ENCODE data around the gene FBXL16.
A peak's percentile ranks its signal among the peaks of the same experiment; 100 is the strongest.

Gene FBXL16

DNA sequence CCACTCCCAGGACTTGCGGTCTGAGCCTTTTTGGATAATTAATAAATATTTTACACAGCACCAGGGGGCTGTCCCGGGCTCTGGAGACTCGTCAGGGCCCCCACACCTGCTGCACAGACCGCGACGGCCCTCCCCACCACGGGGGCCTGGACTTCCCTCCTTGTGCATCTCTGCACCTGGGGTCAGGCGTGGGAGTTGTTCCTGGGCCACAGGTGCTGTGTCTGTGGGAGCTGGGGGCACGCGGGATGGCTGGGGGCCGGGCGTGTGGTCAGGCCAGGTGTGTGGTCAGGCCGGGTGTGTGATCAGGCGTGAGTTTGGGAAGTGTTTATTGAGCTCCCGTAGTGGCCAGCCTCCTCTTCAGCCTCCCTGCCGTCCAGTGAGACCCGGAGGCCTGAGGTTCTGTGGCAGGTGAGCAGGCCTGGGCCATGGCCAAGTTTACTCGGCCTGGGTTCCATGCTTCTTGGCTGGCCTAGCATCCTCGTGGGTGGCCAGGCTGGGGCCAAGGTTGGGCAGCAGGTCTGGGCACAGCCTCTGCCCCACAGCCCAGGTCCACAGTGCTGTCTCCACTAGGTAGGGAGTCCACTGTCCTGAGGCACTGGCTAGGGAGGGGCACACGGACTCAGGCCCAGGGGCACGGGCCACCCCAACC, 27.3 kb downstream of the FBXL16 start:
- no peak for DNase-seq (ENCODE audit: low read depth in 1 of 2, low spot score in 1 of 2)

DNA sequence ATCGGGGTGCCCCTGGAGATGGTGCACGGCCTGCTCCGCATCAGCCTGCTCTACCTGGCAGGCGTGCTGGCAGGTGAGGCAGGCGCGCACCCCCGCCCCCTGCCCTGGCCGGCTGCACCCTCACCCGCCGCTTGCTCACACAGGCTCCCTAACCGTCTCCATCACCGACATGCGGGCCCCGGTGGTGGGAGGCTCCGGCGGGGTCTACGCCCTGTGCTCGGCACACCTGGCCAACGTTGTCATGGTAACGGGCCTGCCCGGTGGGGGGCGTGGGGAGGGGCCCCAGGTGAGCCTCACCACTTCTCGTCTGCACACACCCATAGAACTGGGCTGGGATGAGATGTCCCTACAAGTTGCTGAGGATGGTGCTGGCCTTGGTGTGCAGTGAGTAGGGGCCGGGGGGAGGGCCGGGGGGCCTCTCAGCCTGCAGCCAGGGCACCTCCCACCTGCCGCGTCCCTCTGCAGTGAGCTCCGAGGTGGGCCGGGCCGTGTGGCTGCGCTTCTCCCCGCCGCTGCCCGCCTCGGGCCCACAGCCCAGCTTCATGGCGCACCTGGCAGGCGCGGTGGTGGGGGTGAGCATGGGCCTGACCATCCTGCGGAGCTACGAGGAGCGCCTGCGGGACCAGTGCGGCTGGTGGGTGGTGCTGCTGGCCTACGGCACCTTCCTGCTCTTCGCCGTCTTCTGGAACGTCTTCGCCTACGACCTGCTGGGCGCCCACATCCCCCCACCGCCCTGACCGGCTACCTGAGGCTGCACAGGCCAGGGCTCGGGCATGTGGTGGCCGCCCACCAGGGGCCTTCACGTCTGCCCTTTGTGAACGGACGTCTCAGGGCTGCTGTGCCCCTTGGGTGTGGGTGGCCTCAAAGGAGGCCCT, 28.0 kb downstream of the FBXL16 start:
- no peak for DNase-seq (ENCODE audit: low read depth in 1 of 2, low spot score in 1 of 2)

DNA sequence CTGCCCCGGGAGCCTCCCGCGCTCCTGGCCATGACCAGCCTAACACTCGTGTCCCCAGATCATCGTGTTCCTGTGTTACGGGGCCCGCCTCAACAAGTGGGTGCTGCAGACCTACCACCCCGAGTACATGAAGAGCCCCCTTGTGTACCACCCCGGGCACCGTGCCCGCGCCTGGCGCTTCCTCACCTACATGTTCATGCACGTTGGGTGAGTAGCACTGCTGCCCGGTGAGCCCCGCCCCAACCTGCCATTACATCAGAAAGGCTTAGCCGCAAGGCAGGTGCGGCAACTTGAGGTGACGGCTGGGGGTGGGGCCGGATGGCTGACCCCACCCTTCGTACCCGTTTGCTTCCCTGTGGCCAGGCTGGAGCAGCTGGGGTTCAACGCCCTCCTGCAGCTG, 28.7 kb downstream of the FBXL16 start:
- no peak for DNase-seq (ENCODE audit: low read depth in 1 of 2, low spot score in 1 of 2)

DNA sequence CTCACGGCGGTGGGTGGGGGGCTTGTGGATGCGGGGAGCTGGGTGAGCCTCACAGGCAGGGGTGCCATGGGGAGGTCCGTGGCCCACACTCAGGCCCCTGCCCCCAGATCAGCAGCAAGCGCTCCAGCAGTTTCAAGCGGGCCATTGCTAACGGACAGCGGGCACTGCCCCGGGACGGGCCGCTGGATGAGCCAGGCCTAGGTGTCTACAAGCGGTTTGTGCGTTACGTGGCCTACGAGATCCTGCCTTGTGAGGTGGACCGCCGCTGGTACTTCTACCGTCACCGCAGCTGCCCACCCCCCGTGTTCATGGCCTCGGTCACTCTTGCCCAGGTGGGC, 29.1 kb downstream of the FBXL16 start:
- DNase-seq (ENCODE audit: low read depth in 1 of 2, low spot score in 1 of 2) = no peak

DNA sequence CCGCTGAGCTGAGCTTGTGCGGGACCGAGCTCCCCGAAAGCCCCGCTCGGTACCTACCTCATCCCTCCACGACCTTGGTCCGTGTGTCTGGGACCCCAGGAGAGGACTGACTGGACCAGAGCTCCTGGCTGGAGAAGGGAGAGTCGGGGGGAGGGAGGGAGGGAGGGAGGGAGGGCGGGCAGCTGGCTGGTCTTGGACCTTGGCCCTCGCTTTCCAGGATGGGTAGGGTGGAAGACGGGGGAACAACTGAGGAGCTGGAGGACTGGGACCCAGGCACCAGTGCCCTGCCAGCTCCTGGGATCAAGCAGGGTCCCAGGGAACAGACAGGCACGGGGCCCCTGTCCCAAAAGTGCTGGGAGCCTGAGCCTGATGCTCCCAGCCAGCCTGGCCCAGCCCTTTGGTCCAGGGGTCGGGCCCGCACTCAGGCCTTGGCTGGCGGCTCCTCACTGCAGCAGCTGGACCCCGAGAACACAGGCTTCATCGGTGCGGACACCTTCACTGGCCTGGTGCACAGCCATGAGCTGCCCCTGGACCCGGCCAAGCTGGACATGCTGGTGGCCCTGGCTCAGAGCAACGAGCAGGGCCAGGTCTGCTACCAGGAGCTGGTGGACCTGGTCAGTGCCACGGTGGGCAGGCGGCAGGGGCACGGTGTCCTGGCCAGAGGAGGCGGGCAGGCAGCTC, 29.6 kb downstream of the FBXL16 start:
- no peak for DNase-seq (ENCODE audit: low read depth in 1 of 2, low spot score in 1 of 2)

DNA sequence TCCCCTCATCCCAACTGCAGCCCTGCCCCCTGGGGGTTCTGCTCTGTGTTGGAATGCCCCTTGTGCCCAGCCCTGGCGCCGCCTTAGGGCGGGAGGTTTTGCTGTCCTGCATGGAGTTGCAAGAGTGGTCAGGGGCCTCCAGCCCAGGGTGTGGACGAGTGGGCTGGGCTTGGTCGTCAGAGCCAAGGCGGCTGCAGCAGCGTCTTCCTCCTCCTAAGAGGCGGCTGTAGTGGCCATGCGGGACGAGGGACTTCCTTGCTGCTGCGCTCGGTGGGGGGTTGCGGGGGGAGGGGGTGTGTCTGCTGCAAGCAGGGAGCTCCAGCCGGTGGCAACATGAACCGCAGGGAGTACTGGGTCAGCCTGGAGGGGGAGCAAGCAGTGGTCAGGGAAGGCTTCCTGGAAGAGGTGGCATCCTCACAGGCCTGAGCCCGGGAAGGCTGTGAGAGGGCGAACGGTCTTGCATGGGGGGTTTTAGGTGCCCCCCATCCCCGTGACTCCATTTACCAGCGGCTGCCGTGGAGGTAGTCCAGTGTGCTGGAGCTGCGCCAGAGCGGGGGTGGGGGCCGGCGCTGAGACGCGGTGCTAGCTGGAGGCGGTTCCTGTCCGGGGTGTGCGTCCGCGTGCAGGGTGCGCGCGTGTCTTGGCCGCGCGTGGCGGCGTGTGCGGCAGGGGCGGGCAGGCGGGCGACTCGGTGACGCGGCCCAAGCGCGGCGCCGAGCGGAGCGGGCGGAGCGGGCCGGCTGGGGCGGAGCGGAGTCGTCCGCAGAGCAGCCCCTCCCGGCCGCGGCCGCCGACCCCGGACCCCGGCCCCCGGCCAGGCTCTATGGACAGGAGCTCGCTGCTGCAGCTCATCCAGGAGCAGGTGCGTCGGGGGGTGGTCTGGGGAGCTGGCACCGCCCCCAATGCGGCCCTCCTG, 30.4 kb downstream of the FBXL16 start, which contains the start of gene RHBDL1:
RHBDL1 (plus strand) TSS at position 704 of the 916 bp plus-strand sequence; CDS start at position 824, 120 bp downstream.
- no peak for DNase-seq (ENCODE audit: low read depth in 1 of 2, low spot score in 1 of 2)

DNA sequence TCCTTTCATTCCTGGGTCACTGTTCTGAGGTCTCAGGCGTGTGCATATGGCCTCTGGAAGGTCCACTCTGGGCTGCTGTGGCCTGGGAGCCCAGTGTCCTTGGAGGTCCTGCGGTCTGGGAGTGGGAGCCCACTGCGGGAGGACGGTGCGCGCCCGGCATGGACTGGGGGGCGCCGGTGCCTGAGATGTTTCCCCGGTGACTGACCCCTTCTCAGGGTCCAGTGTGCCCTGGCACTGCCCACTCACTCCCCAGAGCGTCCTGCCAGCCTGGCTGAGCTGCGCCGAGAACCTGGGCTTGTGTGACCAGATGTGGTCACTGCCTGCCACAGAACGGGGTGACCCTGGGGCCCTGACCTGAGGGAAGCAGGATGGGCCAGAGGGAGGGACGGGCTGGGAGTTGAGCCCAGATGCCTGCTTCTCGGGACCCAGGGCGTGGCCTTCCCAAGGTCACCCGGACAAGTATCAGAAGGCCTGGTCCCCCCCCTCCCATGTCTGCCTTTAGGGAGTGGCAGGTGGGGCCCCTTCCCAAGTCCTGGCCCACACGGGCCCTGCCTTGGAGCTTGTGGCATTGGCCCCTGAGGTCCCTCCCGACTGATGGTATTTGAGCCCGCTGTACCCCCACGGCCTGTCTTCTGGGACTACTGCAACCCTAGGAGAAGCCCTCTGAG, 31.3 kb downstream of the FBXL16 start:
- no peak for DNase-seq (ENCODE audit: low read depth in 1 of 2, low spot score in 1 of 2)

DNA sequence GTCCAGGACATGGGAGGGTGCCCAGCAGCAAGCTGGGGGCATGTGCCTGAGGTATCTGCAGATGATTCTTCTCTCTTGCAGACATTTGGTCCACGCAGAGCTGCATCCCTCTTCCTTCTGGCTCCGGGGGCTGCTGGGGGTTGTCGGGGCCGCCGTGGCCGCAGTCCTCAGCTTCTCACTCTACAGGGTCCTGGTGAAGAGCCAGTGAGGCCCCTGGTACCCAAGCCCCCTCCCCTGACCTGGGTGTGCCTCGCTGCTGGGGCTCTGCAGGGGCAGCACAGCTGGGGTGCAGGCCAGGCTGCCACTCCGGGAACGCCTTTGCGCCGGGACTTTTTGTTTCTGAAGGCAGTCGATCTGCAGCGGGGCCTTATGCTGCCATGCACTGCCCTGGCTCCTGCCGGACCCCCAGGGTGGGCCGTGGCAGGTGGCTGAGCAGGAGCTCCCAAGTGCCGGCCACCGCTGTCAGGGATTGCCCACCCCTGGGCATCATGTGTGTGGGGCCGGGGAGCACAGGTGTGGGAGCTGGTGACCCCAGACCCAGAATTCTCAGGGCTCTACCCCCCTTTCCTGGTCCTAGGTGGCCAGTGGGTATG, 32.1 kb downstream of the FBXL16 start:
- no peak for DNase-seq (ENCODE audit: low read depth in 1 of 2, low spot score in 1 of 2)

DNA sequence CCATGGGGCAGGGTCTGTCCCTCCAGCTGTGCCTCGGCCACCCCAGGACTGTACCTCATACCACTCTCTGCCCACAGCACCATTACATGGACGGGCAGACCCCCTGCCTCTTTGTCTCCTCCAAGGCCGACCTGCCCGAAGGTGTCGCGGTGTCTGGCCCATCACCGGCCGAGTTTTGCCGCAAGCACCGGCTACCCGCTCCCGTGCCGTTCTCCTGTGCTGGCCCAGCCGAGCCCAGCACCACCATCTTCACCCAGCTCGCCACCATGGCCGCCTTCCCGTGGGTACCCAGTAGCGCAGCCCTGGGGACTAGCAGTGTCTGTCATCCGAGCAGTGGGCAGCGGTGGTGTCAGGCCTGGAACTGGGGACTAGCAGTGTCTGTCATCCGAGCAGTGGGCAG, 32.8 kb downstream of the FBXL16 start:
- DNase-seq (ENCODE audit: low read depth in 1 of 2, low spot score in 1 of 2) = no peak

DNA sequence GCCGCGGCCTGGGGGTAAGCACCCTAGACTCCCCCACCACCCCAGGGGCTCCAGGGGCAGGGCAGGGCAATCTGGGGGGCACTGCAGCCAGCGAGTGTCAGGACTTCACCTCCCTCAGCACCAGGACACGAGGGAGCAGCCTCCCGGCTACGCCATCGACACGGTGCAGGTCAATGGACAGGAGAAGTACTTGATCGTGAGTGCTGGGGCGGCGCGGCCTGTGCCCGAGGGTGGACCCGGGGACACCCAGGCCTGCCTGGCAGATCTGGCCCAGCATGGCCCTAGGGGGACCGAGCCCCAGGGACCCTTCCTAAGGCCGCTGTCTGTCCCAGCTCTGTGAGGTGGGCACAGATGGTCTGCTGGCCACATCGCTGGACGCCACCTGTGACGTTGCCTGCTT, 33.2 kb downstream of the FBXL16 start:
- no peak for DNase-seq (ENCODE audit: low read depth in 1 of 2, low spot score in 1 of 2)

DNA sequence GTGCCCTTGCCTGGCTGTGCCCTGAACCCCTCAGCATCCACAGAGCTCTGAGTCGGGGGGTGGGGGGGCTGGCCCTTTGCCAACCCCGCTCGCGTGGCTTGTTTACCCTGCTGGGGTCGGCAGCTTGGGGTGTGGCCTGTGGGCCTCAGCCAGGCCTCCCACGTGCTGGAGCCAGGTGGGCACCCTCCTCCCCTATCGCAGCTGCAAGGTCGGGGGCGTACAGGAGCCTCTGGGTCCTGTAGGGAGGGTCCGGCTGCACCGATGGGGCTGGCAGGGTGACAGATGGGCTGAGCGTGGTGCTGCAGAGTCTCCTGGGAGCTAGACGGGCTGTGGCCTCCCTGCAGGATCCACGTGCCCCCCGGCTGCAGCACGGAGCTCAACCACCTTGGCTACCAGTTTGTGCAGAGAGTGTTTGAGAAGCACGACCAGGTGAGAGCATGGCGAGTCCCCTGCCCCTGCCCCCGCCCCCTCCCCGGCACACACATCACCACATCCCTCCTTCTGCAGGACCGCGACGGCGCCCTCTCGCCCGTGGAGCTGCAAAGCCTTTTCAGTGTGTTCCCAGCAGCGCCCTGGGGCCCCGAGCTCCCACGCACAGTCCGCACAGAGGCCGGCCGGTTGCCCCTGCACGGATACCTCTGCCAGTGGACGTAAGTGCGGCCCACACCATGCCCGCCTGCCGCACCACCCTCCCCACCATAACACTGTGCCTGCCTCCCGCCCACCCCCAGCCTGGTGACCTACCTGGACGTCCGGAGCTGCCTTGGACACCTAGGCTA, 34.1 kb downstream of the FBXL16 start:
- no peak for DNase-seq (ENCODE audit: low read depth in 1 of 2, low spot score in 1 of 2)

DNA sequence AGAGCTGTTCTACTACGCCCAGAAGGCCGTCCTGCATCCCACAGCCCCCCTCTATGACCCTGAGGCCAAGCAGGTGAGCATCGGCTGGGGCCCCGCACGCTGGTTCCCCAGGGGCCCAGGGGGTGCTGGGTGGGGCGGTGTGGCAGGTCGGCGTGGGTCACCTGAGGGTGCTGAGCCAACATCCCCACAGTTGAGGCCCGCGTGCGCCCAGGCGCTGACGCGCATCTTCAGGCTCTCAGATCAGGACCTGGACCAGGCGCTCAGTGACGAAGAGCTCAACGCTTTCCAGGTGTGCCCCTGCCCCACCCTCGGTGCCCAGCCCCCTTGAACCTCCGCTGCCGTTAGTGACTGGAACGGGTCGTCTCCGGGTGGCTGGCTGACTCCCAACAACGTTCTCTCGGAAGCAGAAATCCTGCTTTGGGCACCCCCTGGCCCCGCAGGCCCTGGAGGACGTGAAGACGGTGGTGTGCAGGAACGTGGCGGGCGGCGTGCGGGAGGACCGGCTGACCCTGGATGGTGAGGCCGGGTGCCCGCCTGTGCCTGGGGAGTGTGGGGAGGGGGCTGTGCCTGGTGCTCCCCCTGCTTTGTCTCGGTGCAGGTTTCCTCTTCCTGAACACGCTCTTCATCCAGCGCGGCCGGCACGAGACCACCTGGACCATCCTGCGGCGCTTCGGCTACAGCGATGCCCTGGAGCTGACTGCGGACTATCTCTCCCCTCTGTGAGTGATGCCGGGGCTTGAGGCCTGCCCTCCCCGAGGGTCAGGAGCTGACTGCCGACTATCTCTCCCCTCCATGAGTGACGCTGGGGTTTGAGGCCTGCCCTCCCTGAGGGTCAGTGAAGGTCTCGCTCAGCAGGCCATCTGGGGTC, 34.9 kb downstream of the FBXL16 start:
- DNase-seq (ENCODE audit: low read depth in 1 of 2, low spot score in 1 of 2) = no peak

DNA sequence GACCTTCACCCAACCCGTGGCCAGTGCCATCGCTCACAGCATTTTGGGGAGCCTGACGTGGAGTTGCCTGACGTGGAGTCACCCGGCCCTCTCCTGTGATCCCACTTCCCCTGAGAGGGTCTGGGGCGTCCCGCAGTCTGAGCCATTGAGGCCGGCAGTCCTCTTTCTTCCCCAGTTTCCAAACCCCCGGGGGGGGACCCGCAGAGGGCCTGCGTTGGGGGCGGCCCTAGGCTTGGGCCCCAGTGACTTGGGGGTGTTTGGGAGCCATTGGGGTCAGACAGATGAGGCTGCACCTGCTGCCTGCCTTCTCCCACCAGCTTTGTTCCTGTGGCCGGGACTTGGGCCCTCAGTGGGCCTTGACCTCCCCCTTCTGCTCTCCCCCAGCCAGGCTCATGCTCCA, 35.9 kb downstream of the FBXL16 start:
- DNase-seq (ENCODE audit: low read depth in 1 of 2, low spot score in 1 of 2) = no peak

DNA sequence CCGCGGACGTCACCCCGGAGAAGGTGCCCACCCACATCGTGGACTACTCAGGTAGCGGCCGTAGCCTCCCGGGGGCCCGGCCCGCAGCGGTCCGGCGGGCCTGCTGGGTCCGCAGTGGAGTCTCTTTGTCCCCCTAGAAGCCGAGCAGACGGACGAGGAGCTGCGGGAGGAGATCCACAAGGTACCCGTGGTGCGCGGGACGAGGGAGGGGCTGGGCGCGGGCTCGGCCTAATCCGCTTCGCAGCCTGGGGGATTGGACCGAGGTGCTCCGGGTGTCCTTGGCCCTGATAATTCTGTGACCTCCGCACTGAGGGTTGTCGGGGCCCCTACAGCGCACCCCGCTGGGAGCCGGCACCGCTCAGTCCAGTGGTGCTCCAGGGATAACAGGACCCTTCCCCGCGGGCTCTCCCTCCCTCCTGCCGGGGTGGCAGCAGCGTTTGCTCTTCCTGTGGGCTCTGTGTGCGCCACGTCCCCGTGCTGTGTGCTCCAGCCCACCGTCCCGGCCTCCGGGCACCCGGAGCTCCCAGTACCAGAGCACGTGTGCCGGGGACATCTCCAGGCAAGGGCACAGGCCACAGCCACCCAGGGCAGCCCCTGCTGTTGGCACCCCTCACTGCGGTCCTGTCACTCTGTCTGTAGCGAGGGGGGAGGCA, 37.0 kb downstream of the FBXL16 start:
- DNase-seq (ENCODE audit: low read depth in 1 of 2, low spot score in 1 of 2) = no peak

DNA sequence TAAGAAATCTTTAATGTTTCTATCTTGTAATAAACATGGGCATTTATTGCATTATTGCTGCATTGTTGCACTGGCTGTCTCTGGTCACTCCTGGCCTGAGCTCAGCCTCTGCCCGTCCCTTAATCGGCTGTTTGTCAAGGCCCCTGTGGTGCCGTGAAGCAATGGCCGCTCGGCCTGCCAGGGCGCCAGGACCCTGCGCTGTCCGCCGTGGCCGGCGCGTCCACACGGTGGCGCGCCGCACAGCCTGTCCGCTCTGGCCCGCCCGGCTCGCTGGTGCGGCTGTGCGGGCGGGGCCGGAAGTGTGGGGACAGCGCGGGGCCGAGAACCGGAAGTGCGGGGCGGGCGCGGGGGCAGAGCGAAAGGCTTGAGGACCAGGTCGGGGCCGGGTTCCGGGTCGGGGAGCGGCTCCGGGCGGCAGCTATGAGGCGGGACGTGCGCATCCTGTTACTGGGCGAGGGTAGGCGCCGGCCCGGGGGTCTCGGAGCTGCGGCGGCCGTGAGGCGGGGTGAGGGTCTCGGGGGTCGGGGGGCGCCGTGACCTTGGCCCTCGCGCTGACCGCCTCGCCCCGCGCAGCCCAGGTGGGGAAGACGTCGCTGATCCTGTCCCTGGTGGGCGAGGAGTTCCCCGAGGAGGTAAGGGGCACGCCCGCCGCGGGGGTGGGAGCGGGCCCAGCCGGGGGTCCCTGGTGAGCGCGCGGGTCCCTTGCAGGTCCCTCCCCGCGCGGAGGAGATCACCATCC, 37.7 kb downstream of the FBXL16 start, which contains the start of gene RHOT2:
RHOT2 (plus strand) TSS at position 353 of the 739 bp plus-strand sequence; CDS start at position 421, 68 bp downstream.
- DNase-seq (ENCODE audit: low read depth in 1 of 2, low spot score in 1 of 2) = peak; percentile 86 to 92

DNA sequence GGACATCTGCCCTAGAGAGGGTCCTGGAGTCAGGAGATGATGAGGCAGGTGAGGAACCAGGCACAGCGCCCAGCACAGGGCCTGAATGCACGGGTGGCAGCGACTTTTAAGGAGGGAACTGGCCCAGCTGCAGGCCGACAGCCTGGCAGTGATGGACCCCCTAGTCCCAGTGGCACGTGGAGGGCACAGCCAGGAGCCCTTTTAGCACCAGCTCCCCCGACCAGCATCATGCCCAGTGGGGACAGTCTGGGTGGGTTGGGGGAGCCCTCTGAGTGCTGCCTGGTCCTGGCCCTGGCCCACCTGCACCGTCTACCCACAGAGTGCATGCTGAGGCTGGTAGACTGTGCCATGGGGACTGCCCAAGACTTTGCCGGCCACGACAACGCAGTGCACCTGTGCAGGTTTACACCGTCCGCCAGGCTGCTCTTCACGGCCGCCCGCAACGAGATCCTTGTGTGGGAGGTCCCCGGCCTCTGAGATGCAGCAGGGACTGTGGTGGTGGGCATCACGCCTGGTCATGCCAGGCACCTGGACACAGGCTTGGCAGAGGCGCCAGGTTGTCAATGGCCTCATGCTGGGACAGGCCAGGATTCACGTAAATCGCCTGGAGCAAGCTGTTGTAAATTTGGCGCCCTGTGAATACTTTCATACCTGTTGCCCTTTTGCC, 38.4 kb downstream of the FBXL16 start:
- no peak for DNase-seq (ENCODE audit: low read depth in 1 of 2, low spot score in 1 of 2)
